Iris pigment epithelial cell (primary cell): Measurements from ENCODE around the gene INPP5J.
"Not testable (repeated sequence)": the region's sequence is repeated elsewhere in the genome, so short reads cannot be mapped to it uniquely, and the experiment has no call there.

ENCODE experiments used
- DNase-seq: peaks from one replicate; pipeline ENCODE4 v3.0.0-alpha.2; 2011; ENCODE audit warnings: low read depth

Gene INPP5J

DNA sequence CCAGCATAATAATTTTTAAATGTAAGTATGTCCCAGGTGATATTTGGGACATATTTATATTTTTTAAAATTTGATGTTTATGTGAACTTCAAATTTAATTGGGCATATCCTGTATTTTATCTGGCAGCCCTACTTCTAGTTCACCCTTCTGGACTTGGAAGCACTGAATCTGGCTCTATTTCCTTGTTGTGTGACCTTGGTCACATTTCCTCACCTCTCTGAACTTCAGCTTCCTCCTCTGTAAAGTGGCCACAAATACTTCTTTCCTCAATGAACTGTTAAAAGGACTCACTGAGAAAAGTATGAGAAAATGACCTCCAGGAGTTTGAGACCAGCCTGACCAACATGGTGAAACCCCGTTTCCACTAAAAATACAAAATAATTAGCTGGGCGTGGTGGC is 29.1 kb downstream of the INPP5J start:
- DNase-seq = no peak

DNA sequence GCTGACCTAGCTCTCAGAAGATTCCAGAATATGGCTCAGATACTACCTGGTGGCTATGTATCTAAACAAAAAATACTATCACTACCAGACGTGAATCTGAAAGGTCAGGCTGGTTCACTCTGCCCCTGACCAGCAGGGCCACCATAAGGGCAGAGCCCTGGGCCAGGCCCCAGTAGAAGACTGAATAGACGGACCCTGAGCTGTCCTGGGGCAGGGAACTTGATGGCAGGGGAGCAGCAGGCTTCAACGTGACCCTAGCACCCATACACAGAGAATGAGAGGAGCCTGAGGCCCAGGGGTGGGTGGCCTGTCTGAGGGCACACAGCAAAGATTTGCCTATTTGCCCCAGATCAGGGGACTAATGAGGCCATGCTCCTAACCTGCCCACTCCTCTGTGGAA is 30.6 kb downstream of the INPP5J start:
- DNase-seq = no peak

DNA sequence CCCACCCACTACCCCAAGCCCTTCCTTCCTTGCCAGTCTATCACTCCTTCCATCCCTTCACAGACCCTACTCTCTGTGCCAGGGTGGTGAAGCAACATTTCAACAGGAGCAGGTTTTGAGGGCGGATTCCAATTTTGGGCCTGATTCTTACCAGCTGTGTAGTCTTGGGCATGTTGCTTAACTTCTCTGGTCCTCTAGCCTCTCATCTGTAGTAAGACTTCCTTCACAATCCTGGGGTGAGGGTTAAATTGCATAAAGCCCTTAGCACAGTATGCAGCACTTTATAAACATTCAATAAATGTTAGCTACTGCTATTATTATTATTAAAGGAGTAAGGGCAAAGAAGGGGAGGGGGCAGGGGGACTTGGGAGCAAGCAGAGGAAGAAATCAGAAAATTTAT is 32.2 kb downstream of the INPP5J start:
- no peak for DNase-seq

- DNase-seq = peak; percentile 34
Observed at GRCh38 chr22:31155422-31155821, 32.7 kb downstream of the INPP5J start.

- DNase-seq = peak; percentile 44
Observed at GRCh38 chr22:31160328-31160978, 37.7 kb downstream of the INPP5J start.

DNA sequence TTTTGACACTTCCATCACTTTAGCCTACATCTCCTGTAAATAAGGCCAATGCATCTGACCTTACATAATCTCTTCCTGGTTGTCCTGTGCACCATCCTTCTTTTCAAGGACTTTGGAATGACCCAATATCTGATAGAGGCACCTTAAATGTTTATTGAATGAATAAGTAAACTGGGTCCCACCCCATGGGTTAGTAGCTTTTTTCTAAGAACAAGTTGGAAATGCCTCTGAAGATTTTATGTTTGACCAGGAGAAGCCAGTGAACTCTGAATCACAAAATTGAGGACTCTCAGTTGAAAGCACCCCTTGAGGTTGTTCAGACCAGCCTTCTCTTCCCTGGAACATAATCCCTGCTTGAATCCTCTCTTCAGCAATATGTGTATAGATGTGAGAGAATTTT is 38.6 kb downstream of the INPP5J start:
- DNase-seq = no peak

- no peak for DNase-seq
Observed at GRCh38 chr22:31162015-31162765, 39.4 kb downstream of the INPP5J start.

GRCh38 chr22:31170971-31171370 is 48.2 kb downstream of the INPP5J start:
- DNase-seq = no peak

- not testable (repeated sequence) for DNase-seq
Observed at GRCh38 chr22:31171734-31172133, 49.0 kb downstream of the INPP5J start.

DNA sequence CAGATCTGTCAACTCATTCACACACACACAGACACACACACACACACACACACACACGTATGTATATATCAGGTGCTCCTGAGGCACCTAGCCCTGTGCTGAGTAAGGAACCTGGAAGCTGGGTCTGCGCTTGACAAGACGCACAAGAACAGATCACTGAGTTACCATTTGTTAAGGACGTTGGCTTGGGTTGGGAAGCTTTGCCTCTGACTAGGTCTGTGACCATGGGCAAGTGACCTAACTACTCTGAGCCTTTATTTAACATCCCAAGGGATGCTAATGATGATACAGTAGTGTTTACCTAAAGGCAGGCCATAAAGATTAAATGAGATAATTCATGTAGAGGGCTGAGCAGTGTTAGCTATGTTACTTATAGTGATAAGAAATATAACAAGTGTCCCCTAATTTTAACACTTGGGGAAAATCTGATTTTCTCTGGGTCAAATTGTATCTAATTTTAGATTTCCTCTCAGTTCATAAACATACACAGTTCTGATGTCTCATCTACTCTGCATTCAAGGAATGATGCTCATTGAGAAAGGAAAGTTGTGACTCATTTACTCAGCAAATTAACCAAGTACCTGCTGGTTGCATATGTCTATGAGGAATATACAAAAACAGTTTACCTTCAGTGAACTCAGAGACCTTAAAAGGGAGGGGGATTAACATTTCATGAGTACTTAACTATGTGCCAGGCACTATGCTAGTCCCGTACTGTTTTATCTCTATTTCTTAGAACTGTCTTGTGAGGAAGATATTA is 50.8 kb downstream of the INPP5J start:
- peak; percentile 94 for DNase-seq

DNA sequence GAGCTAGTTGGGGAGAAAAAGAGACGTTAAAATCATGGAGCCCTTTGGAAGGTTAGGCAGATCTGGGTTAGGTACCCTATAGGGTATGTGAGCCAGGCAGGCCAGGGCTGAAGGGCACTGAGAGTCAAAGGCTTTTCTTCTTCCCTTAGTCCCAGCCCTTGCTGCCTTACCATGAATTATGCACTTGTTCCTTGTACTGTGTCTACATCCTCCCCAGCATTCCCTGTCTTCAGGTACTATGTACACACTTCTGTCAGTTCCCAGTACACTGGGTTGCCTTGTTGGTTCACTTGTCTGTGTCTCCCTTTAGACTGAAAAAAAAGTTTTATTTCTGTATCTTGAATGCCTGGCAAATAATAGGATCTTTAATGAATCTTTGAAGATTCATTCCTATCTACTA is 54.2 kb downstream of the INPP5J start:
- DNase-seq = no peak

DNA sequence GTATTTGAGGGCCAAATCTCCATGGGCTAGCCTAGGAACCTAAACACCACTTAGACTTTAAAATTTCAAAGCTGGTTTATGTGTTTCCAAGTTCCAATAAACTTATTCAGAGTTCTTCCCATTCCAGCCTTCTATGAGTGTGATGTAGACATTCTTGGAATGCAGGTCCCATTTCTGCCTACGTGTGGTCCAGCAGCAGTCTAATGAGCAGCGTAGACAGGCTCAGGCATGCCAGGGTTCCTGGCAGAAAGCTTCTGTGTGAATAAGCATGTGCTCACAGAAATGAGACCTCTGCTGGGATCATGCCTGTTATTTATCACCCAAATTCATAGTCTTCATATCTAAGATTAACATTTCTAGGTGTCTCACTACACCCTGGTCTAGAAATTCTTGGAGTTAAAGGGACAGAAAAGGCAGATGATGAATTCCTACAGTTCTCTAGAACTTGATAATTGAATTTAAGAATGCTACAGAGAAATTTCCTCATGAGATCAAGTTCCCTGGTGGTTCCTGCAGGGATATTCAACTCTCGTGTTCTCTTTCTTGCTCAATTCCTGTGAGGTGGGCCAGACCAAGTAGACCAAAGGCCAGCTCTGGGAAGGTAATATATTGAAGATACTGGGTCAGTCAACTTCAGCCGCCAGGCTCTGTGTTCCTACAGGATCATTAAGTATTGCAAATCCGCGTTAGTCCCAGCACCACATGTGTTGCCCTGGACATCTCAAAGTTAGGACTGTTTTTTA is 54.8 kb downstream of the INPP5J start:
- peak; percentile 94 for DNase-seq

DNA sequence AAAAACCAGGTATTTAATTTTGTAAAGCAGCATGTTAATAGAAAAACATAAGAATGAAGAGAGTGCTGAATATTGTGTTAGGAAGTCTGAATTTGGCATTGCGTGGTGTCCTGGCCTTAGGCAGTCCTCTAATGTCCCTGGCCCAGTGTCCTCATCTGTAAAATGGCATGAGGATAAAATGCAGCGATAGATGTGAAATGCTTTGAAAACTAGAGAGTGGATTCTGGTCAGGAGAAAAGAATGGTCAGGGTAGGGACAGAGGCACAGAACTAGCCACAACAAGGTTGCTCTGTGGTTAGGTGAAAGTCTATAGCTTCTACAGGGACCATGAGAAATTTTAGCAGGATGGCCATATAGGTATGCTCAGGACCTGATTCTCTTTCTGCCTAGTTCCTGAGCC is 56.1 kb downstream of the INPP5J start:
- no peak for DNase-seq

DNA sequence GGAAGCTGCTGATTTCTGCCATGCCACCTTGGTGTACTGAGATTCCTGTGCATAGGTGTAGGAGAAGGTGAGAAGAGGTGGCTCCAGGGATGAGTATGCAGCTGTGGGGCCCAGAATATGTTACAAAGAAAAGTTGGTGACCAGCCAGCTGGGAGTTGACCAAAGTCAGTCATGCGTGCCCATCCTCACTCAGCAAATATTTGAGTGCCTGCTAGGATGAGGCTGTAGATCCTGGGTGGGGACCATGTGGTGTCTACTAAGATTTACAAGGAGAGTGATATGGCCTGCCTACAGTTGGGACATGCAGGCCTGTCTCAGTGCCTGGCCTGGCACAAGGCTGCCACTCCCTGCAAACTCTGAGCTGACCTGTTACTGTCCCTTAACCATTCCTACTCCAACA is 56.6 kb downstream of the INPP5J start:
- peak; percentile 16 for DNase-seq

DNA sequence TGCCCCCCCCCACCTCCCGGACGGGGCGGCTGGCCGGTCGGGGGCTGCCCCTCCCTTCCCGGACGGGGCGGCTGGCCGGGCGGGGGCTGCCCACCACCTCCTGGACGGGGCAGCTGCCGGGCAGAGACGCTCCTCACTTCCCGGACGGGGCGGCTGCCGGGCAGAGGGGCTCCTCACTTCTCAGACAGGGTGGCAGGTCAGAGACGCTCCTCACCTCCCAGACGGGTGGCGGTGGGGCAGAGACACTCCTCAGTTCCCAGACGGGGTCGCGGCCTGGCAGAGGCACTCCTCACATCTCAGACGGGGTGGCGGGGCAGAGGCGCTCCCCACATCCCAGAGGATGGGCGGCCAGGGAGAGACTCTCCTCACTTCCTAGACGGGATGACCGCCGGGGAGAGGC is 61.2 kb downstream of the INPP5J start:
- no peak for DNase-seq
